Tibial artery (tissue), 4 donors: ENCODE measurements around the gene WFDC1.

ENCODE experiments used
- DNase-seq, 2 donors: peaks; one replicate each; pipeline ENCODE4 v3.0.0-alpha.2; 2019
- H3K27ac ChIP-seq, 2 donors: fragments of 200-600 bp; sonication (generic) in 1 of 2; 1 replicate in 1 of 2; 2 replicates in 1 of 2; pipeline ENCODE4 v1.5.1; 2018 to 2019; ENCODE audit warnings: mild to moderate bottlenecking in 1 of 2
- H3K27me3 ChIP-seq, 2 donors: fragments of 200-600 bp; sonication (generic) in 1 of 2; one replicate each; pipeline versions ENCODE4 v1.5.1 to v1.6.0; 2016 to 2019
- H3K36me3 ChIP-seq, 3 donors: fragments of 200-600 bp; sonication (generic) in 2 of 3; one replicate each; pipeline ENCODE4 v1.5.1; 2016 to 2019; ENCODE audit warnings: mild to moderate bottlenecking in 2 of 3
- H3K4me1 ChIP-seq, 4 donors: fragments of 200-600 bp; sonication (generic) in 2 of 4; 1 replicate in 3 of 4; 2 replicates in 1 of 4; pipeline ENCODE4 v1.5.1; 2016 to 2019
- H3K4me3 ChIP-seq, 2 donors: fragments of 200-600 bp; sonication (generic) in 1 of 2; 1 replicate in 1 of 2; 2 replicates in 1 of 2; pipeline ENCODE4 v1.5.1; 2018 to 2019; ENCODE audit warnings: mild to moderate bottlenecking in 2 of 2
- H3K9me3 ChIP-seq, 3 donors: fragments of 200-600 bp; sonication (generic) in 1 of 3; one replicate each; pipeline ENCODE4 v1.5.1; 2016 to 2019
- CTCF ChIP-seq, 2 experiments: fragments of 200-600 bp in 1 of 2; fragments of 450-650 bp in 1 of 2; IDR thresholded peaks; one replicate each; pipeline ENCODE4 v1.5.1; 2017 to 2019; ENCODE audit warnings: antibody characterized with exemption in 2 of 2, mild to moderate bottlenecking in 1 of 2, moderate library complexity in 1 of 2
- intact Hi-C: fragments of 100-400 bp; cut with DNase I; formaldehyde crosslinking; loops from one replicate; pipeline ENCODE4 v1.15.0; 2023; ENCODE audit warnings: low total_unique reads

Gene WFDC1

GRCh38 chr16:84283314-84284153 lies 11.1 kb upstream of the WFDC1 start:
- Histone ChIP-seq H3K4me3 (no peak overlapping the region), H3K9me3 (no peaks in the 10 kb centered on the region), H3K27ac (no peak overlapping the region), H3K27me3 (no peaks in the 10 kb centered on the region), H3K4me1 (peaks cover 0 to 35% (median 17%) of the 10 kb centered on the region in 4 donors), H3K36me3 (no peaks in the 10 kb centered on the region)
- intact Hi-C loops: no loop called here
- no peak for TF ChIP-seq CTCF (IDR thresholded peaks at IDR 0.05)
- DNase-seq: no peak

- H3K4me3 ChIP-seq: no peak overlapping the region
- peak in 1 of 2 donors; percentile 57 for DNase-seq
- intact Hi-C loops: no loop called here
- H3K36me3 ChIP-seq: no peaks in the 10 kb centered on the region
- H3K27ac ChIP-seq: no peak overlapping the region
- TF ChIP-seq CTCF (IDR thresholded peaks at IDR 0.05): no peak
- peaks cover 0 to 35% (median 17%) of the 10 kb centered on the region in 4 donors for H3K4me1 ChIP-seq
- no peaks in the 10 kb centered on the region for H3K27me3 ChIP-seq
- H3K9me3 ChIP-seq: no peaks in the 10 kb centered on the region
Observed at GRCh38 chr16:84284154-84284722, 10.4 kb upstream of the WFDC1 start.

- no peaks in the 10 kb centered on the region for H3K9me3 ChIP-seq
- DNase-seq: peak; percentile 64 to 92
- intact Hi-C loops: no loop called here
- peak overlapping the region; percentile 66 to 80 for H3K27ac ChIP-seq
- H3K4me3 ChIP-seq: no peak overlapping the region
- H3K36me3 ChIP-seq: no peaks in the 10 kb centered on the region
- no peak for TF ChIP-seq CTCF (IDR thresholded peaks at IDR 0.05)
- peaks cover 0 to 49% (median 19%) of the 10 kb centered on the region in 4 donors for H3K4me1 ChIP-seq
- H3K27me3 ChIP-seq: no peaks in the 10 kb centered on the region
Observed at GRCh38 chr16:84286578-84287240, 8.0 kb upstream of the WFDC1 start.

GRCh38 chr16:84288902-84289301 lies 5.8 kb upstream of the WFDC1 start:
- intact Hi-C loops: no loop called here
- no peak overlapping the region for H3K27ac ChIP-seq

GRCh38 chr16:84291226-84291625 lies 3.5 kb upstream of the WFDC1 start:
- Histone ChIP-seq H3K27ac (peak overlapping the region in 1 of 2 donors; percentile 86), H3K27me3 (no peaks in the 10 kb centered on the region), H3K9me3 (no peaks in the 10 kb centered on the region), H3K4me3 (no peak overlapping the region), H3K36me3 (no peaks in the 10 kb centered on the region), H3K4me1 (peaks cover 6 to 53% (median 27%) of the 10 kb centered on the region in 4 donors)
- intact Hi-C loops: no loop called here
- DNase-seq: no peak
- TF ChIP-seq CTCF (IDR thresholded peaks at IDR 0.05): no peak

More at GRCh38 chr16:84288902-84289301, 5.8 kb upstream of the WFDC1 start:
- Histone ChIP-seq H3K36me3 (no peaks in the 10 kb centered on the region), H3K4me1 (peaks cover 0 to 49% (median 22%) of the 10 kb centered on the region in 4 donors), H3K27me3 (no peaks in the 10 kb centered on the region), H3K9me3 (no peaks in the 10 kb centered on the region), H3K4me3 (no peak overlapping the region)
- DNase-seq: no peak
- TF ChIP-seq CTCF (IDR thresholded peaks at IDR 0.05): no peak
